ENCODE results near the gene DUSP15.
A peak's percentile ranks its signal among the peaks of the same experiment; 100 is the strongest.

The DUSP15 gene

DNA sequence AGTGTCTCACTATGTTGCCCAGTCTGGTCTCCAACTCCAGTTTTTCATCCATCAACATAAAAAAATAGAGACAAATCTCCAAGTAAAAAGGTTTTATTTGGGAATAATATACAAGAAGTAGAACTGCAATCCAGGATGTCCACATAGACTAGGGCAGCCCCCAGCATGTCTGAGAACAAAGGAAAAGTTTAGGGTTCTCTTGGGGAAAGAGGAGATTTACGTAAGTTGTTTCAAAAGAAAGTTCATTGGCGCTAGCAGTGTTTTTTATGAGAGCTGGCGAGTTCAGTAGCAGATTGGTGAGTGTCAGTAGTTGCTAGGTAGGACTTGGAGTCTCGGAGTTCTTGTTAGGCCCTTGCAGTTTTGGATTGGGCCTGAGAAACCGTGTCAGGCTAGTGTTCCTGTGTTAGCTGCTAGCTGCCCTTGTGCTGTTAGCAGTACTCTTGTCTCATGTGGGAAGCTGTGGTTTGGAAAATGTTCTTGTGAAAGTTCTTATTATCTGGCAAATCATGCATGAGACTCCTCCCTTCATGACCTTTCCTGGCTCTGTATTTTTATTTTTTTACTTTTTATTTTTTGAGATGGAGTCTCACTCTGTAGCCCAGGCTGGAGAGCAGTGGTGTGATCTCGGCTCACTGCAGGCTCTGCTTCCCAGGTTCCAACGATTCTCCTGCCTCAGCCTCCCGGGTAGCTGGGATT lies 24.8 kb upstream of the DUSP15 start:
- TF ChIP-seq, protein P1, sequence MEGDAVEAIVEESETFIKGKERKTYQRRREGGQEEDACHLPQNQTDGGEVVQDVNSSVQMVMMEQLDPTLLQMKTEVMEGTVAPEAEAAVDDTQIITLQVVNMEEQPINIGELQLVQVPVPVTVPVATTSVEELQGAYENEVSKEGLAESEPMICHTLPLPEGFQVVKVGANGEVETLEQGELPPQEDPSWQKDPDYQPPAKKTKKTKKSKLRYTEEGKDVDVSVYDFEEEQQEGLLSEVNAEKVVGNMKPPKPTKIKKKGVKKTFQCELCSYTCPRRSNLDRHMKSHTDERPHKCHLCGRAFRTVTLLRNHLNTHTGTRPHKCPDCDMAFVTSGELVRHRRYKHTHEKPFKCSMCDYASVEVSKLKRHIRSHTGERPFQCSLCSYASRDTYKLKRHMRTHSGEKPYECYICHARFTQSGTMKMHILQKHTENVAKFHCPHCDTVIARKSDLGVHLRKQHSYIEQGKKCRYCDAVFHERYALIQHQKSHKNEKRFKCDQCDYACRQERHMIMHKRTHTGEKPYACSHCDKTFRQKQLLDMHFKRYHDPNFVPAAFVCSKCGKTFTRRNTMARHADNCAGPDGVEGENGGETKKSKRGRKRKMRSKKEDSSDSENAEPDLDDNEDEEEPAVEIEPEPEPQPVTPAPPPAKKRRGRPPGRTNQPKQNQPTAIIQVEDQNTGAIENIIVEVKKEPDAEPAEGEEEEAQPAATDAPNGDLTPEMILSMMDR (IDR thresholded peaks at IDR 0.05; ENCODE audit: insufficient read depth, low read depth, low read length, missing control alignments), result no peak
- H3K4me3 ChIP-seq (ENCODE audit: low read length), result no peak overlapping the region
- DNase-seq (ENCODE audit: low read depth), result peak; percentile 61

DNA sequence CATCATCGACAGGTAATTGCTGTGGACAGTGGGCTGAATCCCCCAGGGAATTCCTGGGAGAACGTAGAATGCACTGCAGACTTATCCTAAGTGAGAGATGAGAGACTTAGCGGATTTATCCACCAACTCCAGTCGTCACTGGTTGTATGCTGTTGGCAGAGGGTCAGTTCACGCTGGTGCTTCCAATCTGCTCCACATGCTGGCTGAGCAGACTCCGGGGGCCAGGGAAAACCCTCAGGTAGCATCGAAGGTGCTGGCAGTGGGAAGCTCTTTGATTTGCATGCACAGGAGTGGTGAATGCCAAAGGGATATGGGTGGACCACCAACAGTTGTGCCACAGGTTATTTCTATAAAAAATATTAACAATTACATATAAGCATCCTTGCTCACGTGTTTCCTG lies 20.3 kb upstream of the DUSP15 start:
- no peak overlapping the region for H3K4me3 ChIP-seq (ENCODE audit: low read length)
- TF ChIP-seq, protein P1 (IDR thresholded peaks at IDR 0.05; ENCODE audit: insufficient read depth, low read depth, low read length, missing control alignments), result no peak
- no peak for DNase-seq (ENCODE audit: low read depth)

DNA sequence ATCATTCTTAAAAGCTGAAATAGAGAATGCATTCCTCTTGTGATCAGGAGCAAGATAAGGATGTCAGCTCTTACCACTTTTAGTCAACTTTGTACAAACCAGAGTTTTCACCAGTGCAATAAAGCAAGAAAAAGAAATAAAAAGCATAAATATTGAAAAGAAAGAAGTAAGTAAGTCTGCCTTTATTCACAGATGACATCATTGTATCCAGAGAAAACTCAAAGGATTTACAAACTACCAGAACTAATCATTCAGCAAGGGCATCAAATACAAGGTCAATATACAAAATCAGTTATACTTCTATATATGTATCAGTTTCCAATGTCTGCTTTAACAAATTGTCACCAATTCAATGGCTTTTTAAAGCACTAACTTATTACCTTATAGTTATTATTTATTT lies 13.5 kb upstream of the DUSP15 start:
- TF ChIP-seq, protein P1 (IDR thresholded peaks at IDR 0.05; ENCODE audit: insufficient read depth, low read depth, low read length, missing control alignments), result no peak
- H3K4me3 ChIP-seq (ENCODE audit: low read length), result no peak overlapping the region
- no peak for DNase-seq (ENCODE audit: low read depth)

DNA sequence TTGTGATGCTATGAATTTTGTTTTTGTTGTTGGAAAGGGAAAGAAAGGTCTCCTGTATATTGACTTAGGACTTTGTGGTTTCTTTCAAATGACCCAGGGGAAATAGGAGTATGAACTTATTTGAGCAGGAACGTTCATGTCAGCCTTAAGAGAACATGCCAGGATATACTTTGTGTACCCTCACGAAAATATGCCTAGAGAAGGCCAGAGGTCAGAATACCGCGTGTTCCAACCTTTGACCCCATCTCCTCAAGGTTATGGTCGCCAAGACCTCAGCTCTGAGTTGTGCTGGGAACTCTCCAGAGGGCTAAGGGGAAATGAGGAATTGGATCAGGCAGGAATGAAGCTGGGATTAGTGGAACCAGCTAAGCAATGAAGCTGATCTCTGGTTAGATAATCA lies 11.6 kb upstream of the DUSP15 start:
- H3K4me3 ChIP-seq (ENCODE audit: low read length), result no peak overlapping the region
- DNase-seq (ENCODE audit: low read depth), result no peak
- TF ChIP-seq, protein P1 (IDR thresholded peaks at IDR 0.05; ENCODE audit: insufficient read depth, low read depth, low read length, missing control alignments), result no peak

DNA sequence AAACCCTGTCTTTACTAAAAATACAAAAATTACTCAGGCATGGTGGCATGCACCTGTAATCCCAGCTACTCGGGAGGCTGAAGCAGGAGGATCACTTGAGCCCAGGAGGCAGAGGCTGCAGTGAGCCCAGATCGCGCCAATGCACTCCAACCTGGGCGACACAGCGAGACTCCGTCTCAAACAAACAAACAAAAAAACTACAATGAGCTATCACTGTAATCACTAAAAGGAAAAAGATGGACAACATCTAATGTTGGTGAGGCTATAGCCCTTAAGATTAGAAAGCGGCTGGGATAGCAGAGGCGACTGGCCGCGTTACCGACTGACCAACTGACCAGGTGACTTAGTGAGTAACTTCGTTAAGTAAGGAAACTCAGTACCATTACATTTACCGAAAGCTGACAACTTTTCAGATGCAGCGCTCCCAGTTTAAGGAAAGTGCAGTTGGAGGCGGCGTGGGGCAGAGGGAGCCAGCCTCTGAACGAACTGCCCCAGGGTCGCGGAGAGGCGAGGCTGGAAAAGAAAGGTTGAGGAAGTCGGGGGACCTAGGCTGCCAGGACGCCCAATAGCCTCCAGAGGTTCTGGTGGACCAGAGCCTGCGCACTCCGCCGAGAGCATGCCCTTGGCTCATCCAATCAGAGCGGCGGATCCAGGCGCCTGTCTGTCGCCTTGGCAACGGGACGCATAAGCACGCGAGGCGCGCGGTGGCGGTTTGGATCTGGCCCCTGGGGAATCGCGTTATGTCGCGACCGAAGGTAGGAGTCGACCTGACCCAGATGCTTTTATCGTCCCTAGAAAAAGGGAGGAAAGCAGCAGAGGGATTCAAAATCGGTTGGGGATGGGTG lies 9.0 kb upstream of the DUSP15 start:
- TF ChIP-seq, protein P1 (IDR thresholded peaks at IDR 0.05; ENCODE audit: insufficient read depth, low read depth, low read length, missing control alignments), result peak; percentile 26
- peak overlapping the region; percentile 74 for H3K4me3 ChIP-seq (ENCODE audit: low read length)

DNA sequence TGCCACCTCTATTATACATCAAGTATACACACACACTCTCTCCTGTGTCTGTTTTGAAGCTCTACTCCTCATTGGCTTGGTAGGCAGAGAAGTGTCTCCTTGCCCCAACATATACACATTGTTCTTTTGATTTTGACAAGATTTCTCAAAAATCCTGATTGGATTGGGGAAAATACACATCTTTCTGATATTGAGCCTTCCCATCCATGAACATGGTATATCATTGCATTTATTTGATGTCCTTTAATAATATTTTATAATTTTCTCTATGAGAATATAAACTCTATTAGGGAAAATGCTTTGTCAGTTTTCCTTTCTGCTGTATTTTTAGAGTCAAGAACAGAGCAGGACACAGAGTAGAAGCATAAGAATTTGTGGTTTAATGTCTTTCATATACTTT lies 7.4 kb upstream of the DUSP15 start:
- TF ChIP-seq, protein P1 (IDR thresholded peaks at IDR 0.05; ENCODE audit: insufficient read depth, low read depth, low read length, missing control alignments), result no peak
- DNase-seq (ENCODE audit: low read depth), result no peak
- no peak overlapping the region for H3K4me3 ChIP-seq (ENCODE audit: low read length)

More for the DNA sequence above, 9.0 kb upstream of the DUSP15 start:
- peak; percentile 95 for DNase-seq (ENCODE audit: low read depth)
